ENCODE measurements around the gene AJAP1.

DNA sequence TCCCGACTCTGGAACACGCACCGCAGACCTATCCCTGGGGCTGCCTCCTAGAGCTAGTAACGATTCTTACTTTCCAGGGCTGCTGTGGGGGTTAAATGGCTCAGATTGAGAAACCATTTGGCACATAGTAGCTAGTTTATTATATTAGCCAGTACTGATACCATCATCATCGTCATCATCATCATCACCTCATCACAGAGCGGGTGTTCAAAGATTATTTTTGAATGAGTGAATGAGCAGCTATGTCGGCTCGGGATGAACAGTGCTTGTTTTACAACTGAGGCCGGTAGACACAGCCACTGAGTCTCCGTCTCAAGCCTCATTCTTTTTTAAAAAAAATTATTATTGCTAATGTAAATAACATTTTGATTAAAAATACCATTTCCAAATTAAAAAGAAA lies 13.5 kb upstream of the AJAP1 start:
- TF ChIP-seq USF2 (IDR thresholded peaks at IDR 0.05; ENCODE audit: borderline replicate concordance, low read depth, low read length), result no peak
- TF ChIP-seq HDAC2 (IDR thresholded peaks at IDR 0.05), result no peak
- TF ChIP-seq ZNF217 (IDR thresholded peaks at IDR 0.05), result no peak
- TF ChIP-seq JUNB (IDR thresholded peaks at IDR 0.05), result no peak
- TF ChIP-seq SIX5 (IDR thresholded peaks at IDR 0.05; ENCODE audit: low read depth, low read length, severe bottlenecking), result no peak
- no peak for TF ChIP-seq ZSCAN29 (IDR thresholded peaks at IDR 0.05)
- no peak for TF ChIP-seq E2F8 (IDR thresholded peaks at IDR 0.05; ENCODE audit: low read depth, partially characterized antibody)
